SU-DHL-6 (cell line): Measurements from ENCODE around the gene CHURC1.

Source experiments
- CTCF ChIP-seq: fragments of 200-600 bp; sonication (generic); IDR thresholded peaks from one replicate; pipeline ENCODE4 v1.5.1; 2017; ENCODE audit warnings: antibody characterized with exemption, mild to moderate bottlenecking, low read length, moderate library complexity; ENCODE audit not compliant: insufficient read depth, poor library complexity, severe bottlenecking
- EZH2phosphoT487 ChIP-seq: fragments of 200-600 bp; sonication (generic), shearing (Covaris generic); conservative IDR thresholded peaks from 2 replicates; pipeline ENCODE4 v1.6.1; 2018; ENCODE audit warnings: mild to moderate bottlenecking, antibody characterized with exemption, low read length, moderate library complexity, mixed read lengths

GRCh38 chr14:64865109-64865508 lies 49.1 kb upstream of the CHURC1 start:
- no peak for TF ChIP-seq EZH2phosphoT487
- no peak for TF ChIP-seq CTCF
